ENCODE data around the gene UBALD2.
"Not testable (repeated sequence)": the region's sequence is repeated elsewhere in the genome, so short reads cannot be mapped to it uniquely, and the experiment has no call there.

Gene UBALD2

GRCh38 chr17:76266244-76266938 is 1.2 kb downstream of the UBALD2 start:
- no peak for DNase-seq

- no peak for DNase-seq
Observed at GRCh38 chr17:76267051-76267576, 2.0 kb downstream of the UBALD2 start.

GRCh38 chr17:76267581-76268001 is 2.4 kb downstream of the UBALD2 start:
- not testable (repeated sequence) for DNase-seq

GRCh38 chr17:76268015-76268749 is 3.0 kb downstream of the UBALD2 start:
- DNase-seq: no peak

- DNase-seq: no peak
Observed at GRCh38 chr17:76268991-76269981, 4.1 kb downstream of the UBALD2 start.

- DNase-seq: no peak
Observed at GRCh38 chr17:76270127-76270592, 5.0 kb downstream of the UBALD2 start.

GRCh38 chr17:76270770-76271668 is 5.9 kb downstream of the UBALD2 start:
- DNase-seq: no peak

- no peak for DNase-seq
Observed at GRCh38 chr17:76271669-76272540, 6.8 kb downstream of the UBALD2 start.

GRCh38 chr17:76272541-76273444 is 7.6 kb downstream of the UBALD2 start:
- no peak for DNase-seq

GRCh38 chr17:76273445-76274111 is 8.4 kb downstream of the UBALD2 start:
- DNase-seq: no peak

GRCh38 chr17:76274112-76274956 is 9.2 kb downstream of the UBALD2 start:
- no peak for DNase-seq

GRCh38 chr17:76275382-76276068 is 10.4 kb downstream of the UBALD2 start:
- no peak for DNase-seq

- no peak for DNase-seq
Observed at GRCh38 chr17:76276069-76276431, 10.9 kb downstream of the UBALD2 start.

GRCh38 chr17:76276461-76277299 is 11.5 kb downstream of the UBALD2 start:
- DNase-seq: no peak

- DNase-seq: no peak
Observed at GRCh38 chr17:76277300-76278267, 12.4 kb downstream of the UBALD2 start.

All from COR-L47 (cell line).